ENCODE measurements around the gene HMCN1.

DNA sequence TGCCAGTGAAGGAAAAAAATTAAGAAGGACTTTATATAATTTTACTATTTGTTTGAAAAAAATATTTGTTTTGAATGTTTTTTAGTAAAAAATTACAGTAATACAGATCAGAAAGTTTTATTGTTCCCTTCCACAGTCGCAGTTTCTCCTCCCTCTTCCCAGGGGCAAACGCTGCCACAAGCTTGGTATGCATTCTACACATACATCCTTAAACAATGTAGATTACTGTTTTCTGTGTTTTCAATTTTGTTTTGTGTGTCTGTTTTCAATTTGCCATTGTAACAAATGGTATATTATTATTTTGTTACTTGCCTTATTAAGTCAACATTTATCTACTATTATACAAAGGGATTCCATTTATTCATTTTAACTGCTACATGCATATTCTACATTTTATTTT, 257.1 kb downstream of the HMCN1 start:
- TF ChIP-seq, protein P1, sequence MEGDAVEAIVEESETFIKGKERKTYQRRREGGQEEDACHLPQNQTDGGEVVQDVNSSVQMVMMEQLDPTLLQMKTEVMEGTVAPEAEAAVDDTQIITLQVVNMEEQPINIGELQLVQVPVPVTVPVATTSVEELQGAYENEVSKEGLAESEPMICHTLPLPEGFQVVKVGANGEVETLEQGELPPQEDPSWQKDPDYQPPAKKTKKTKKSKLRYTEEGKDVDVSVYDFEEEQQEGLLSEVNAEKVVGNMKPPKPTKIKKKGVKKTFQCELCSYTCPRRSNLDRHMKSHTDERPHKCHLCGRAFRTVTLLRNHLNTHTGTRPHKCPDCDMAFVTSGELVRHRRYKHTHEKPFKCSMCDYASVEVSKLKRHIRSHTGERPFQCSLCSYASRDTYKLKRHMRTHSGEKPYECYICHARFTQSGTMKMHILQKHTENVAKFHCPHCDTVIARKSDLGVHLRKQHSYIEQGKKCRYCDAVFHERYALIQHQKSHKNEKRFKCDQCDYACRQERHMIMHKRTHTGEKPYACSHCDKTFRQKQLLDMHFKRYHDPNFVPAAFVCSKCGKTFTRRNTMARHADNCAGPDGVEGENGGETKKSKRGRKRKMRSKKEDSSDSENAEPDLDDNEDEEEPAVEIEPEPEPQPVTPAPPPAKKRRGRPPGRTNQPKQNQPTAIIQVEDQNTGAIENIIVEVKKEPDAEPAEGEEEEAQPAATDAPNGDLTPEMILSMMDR (IDR thresholded peaks at IDR 0.05), result no peak
- no peak for TF ChIP-seq SIN3A (IDR thresholded peaks at IDR 0.05; ENCODE audit: borderline replicate concordance, insufficient read depth, low read depth, low read length)

All from Panc1 (cell line).